ELF-1 (cell line): Measurements from ENCODE around the gene SOX10.
"Not testable (repeated sequence)": the region's sequence is repeated elsewhere in the genome, so short reads cannot be mapped to it uniquely, and the experiment has no call there.

ENCODE experiments used
- DNase-seq: peaks from one replicate; pipeline ENCODE4 v3.0.0-alpha.2; 2016; ENCODE audit warnings: low read depth, low spot score

Gene SOX10

DNA sequence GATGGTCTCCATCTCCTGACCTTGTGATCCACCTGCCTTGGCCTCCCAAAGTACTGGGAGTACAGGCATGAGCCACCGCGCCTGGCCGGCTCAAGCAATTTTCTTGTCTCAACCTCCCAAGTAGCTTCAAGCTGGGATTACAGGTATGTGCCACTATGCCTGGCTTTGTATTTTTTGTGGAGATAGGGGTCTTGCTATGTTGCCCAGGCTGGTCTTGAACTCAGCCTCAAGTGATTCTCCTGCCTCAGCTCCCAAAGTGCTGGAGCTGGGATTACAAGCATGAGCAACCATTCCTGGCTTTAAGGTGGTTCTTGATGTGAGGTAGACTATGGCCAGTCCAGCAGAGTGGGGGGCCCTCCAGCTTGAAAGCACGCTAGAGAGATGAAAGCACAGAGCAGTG, 23.3 kb downstream of the SOX10 start:
- DNase-seq = no peak

DNA sequence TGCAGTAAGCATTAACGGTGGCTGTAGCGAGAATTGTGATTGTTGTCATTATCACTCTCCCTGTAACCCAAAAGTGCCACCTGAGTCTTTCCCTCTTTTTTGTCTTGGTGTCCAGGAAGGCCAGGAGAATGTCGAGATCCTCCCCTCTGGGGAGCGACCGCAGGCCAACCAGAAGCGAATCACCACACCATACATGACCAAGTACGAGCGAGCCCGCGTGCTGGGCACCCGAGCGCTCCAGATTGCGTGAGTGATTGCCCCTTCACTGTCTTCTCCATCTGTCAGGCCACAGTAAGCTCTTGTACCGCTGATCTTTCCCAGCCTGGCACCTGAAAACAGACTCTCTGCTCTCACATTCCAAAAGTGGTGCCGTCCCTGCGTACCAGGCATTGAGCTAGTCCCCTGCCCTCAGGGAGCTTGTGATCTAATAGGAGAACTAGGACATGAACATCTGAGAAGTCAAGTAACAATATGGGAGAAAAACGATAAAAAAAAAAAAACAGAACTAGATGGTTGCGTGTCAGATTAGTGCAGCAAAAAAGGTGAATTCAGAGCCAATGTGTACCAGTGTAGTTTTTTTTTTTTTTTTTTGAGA, 25.0 kb downstream of the SOX10 start:
- no peak for DNase-seq

DNA sequence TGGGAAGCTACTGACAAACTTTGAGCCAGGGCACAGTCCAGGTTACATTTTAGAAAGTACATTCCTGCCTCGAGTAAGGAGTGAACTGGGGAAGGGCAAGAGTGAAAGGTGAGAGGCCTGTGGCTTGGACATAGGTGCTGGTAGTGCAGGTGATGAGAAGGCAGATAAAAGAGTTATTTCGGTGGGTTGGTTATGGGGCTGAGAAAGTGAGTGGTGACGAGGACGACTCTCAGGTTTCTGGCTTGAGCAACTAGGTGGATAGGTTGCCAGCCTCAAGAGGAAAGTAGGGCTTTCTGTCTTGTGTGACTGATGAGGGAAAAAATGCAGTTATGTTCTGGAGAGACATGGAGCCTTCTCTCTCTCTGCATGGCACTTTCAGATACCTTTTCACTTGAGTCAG, 27.1 kb downstream of the SOX10 start:
- DNase-seq = no peak

DNA sequence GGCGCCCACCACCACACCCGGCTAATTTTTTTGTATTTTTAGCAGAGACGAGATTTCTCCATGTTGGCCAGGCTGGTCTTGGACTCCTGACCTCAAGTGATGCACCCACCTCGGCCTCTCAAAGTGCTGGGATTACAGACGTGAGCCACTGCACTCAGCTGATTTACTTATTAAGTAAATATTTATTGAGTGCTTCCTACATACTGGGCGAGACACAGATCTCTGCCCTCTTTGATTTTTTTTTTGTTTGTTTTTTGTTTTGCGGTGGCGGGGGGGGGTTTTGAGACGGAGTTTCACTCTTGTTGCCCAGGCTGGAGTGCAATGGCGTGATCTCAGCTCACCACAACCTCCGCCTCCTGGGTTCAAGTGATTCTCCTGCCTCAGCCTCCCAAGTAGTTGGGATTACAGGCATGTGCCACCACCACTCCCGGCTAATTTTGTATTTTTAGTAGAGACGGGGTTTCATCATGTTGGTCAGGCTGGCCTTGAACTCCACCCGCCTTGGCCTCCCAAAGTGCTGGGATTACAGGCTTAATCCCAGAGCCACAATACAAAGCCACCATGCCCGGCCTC, 28.4 kb downstream of the SOX10 start:
- DNase-seq = not testable (repeated sequence)

DNA sequence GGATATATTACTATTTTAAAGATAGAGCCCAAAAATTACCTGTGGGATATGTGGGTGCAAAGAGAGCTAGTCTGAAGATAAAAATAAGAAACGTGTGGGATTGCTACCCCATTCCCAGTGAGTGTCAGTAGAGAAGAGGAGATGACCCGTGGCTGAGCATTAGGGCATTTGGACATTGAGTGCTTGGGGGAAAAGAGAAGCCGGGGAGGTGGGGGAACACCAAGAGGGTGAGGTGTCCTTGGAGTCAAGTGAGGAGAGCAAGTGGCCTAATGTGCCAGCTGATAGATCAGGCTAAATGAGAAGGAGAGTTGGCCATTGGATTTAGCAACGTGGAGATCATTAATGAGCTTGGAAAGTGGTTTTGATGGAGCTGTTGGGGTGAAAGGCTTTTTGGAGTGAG, 29.7 kb downstream of the SOX10 start:
- DNase-seq = no peak

DNA sequence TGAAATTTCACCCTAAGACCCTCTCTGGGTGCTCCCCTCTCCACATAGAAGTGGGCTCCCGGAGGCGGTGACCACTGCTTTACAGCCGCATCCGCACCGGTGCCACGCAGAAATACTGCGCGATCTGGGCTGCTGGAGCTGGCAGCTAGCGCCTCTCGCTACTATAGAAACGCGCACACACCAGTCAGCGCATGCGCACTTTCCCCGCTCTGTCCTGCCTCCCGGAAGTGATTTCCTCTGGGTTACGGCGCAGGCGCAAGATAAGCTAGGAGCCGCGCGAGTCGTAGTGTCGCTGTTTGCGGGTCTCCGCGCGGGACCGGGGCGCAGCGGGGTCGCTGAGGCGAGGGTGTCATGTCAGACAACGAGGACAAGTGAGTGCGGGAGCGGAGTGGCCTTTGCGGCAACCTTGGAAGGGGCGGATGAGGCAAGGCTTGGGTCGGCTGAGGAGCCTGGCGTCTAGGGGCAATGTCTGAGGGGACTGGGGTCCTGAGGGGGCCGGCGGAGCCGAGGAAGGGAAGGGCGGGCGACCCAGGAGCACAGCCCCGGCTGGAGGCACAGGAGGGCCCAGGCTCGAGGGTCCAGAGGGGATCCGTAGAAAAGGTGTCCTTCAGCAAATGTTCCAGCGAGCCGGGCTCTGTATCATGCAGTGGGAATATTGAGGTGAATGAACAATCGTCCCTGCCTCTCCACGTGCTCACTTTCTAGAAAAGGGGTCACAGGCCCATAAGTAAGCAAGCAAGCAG, 30.7 kb downstream of the SOX10 start, which contains the start of the genes C22orf23 and POLR2F:
Gene C22orf23 (minus strand): TSS at position 165 of the 743 bp plus-strand sequence. CDS start 452 bp downstream, outside the sequence.
Gene POLR2F (plus strand): TSS at position 263 of the 743 bp plus-strand sequence. CDS start 89 bp downstream, at position 352.
- DNase-seq = peak; percentile 94

DNA sequence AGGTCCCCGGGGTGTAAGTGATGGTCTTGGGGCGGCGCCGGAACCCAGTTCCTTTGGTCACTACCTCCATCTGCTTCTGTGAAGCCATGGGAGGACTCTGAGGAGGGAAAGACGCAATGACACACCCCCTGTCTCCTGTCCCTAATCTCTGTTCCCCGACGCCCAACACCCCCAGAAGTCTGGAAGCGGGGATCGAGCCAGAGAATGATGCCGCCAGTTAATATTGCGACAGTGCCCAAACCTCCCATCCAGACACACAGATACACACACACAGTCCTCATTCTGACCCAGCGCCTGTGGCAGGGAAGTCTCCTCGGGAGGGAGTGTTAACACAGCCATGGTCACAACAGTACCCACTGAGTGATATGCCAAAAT, 31.3 kb downstream of the SOX10 start:
- DNase-seq = no peak

DNA sequence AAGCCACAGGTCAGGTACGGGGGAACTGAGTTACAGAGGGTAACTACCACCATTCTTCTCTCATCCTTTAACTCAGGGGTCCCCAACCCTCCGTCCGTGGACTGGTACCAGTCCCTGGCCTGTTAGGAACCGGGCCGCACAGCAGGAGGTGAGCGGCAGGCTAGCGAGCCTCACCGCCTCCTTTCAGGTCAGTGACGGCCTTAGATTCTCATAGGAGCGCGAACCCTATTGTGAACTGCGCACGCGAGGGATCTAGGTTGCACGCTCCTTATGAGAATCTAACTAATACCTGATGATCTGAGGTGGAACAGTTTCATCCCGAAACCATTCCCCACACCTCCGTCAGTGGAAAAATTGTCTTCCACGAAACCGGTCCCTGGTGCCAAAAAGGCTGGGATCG, 31.7 kb downstream of the SOX10 start:
- DNase-seq = not testable (repeated sequence)

DNA sequence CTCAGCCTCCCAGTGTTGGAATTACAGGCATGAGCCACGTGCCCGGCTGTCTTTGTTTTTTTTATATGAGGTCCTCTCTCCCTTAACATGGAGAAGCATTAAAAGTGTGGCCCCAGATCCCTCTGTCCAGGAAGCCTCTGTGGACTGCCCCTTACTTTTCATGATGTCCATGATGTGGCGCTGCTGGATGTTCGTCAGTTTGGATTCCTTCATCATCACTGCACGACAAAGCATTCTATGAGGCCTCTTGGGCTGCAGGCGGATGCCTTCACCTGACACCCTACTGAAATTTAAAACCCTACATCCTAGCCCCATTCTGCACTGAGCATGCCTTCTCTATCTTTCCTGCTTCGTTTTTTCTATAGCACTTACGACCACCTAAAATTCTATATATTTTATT, 33.0 kb downstream of the SOX10 start:
- DNase-seq = peak; percentile 58

DNA sequence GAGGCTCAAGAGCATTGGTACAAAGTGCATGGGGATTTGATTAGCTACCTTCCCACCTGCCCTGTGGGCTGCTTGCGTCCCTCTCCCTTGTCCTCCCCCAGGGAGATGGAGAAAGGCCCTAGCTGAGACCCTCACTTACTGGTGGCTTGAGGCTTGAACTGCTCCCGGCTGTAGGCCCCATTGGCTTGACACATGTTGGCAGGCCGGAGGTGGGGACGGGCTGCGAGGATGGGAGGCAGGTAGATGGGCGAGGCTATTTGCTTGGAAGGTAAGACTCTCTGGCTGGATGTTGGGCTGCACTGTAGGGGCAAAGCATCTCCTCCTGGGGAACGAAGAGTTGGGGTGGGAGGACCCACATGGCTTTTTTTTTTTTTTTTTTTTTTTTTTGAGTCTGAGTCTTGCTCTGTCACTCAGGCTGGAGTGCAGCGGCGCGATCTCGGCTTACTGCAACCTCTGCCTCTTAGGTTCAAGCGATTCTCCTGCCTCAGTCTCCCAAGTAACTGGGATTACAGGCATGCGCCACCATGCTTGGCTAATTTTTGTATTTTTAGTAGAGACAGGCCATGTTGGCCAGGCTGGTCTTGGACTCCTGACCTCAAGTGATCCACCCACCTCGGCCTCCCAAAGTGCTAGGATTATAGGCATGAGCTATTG, 37.1 kb downstream of the SOX10 start:
- not testable (repeated sequence) for DNase-seq

DNA sequence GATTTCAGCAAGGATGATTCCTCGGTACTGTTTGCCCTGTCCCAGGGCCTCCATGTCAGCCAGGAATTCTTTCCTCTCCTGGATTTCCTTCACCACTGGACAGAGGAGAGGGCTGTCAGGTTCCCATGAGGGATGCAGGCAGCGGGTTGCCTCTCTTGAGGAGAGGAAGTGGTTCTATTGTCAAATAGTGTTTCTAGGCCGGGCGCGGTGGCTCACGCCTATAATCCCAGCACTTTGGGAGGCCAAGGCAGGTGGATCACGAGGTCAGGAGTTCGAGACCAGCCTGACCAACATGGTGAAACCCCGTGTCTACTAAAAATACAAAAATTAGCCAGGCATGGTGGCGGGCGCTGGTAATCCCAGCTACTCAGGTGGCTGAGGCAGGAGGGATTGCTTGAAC, 39.9 kb downstream of the SOX10 start:
- DNase-seq = not testable (repeated sequence)

DNA sequence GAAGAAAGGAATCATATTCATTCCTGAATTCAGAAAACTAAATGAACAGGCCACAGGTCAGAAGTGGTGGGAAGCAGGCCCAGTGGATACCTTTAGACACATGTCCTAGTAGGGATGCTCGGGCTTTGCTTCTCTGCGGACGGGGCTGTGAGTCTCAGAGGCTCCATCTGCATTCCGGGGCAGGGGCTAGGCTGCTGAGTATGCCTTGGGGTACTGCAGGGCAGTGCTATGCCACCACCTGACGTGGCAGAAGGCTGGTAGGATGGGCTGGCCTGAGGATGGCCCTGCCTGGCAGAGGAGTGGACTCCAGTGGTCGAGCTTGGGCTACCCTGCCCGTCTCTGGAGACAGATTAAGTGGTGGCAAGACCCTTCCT, 40.5 kb downstream of the SOX10 start:
- no peak for DNase-seq

DNA sequence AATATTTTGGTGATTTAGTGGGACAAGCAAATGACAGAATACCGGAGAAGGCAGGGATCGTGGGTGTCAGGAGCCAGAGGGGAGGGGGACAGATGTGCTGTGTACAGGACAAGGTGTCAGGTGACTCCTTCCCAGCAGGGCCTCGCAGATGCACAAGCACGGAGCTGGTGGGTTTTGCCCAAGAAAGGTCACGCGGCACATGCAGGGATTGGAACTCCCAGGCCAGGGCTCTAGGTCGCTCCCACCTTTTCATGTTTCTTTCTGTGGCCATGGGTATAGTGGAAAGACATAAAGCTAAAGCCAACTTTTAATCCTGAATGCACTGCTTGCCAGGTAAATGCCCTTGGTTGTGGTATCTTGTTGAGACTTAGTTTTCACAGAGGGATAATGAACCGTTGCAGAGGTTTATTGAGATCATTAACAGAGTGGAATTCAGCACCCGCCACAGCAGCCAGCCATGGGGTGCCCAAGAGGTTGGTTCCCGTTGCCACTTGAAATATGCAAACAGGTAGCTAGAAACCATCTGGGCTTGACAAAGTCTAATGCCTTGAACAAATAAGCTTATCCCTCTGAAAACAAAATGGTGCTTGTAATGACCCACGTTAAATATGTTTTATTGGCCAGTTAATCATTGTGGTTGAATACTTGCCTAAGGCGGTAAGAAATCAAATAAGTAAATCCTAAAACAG, 41.1 kb downstream of the SOX10 start:
- no peak for DNase-seq

DNA sequence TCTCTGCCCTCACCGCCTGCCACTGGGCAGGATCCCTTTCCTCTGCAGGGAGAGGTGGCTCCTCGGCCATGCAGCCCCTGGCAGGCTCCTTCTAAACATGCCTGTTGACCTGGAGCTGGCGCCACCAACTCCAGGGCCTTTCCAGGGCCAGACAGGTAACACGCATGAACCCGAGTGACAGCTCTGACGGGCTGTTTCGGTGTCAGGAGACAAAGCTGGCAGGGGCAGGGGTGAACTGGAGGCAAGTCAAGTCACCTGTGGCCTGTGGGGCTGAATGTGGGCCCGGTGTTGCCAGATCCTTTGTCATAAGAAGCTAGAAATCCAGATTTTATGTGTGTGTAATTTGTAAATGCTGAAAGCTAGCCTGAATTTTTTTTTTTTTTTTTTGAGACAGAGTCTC, 42.2 kb downstream of the SOX10 start:
- no peak for DNase-seq

DNA sequence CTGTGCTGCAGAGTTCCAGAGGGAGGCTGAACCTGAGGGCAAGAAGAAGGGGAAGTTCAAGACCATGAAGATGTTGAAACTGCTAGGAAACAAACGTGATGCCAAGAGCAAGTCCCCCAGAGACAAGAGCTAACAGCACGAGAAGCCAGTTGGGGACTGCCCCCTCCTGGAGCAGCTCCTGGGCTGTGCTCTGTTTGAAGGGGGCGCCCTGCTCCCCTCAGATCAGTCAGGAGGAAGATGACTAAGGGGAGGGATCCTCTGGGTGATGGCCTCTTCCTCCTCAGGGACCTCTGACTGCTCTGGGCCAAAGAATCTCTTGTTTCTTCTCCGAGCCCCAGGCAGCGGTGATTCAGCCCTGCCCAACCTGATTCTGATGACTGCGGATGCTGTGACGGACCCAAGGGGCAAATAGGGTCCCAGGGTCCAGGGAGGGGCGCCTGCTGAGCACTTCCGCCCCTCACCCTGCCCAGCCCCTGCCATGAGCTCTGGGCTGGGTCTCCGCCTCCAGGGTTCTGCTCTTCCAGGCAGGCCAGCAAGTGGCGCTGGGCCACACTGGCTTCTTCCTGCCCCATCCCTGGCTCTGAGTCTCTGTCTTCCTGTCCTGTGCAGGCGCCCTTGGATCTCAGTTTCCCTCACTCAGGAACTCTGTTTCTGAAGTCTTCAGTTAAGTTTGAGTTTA, 43.5 kb downstream of the SOX10 start:
- no peak for DNase-seq

DNA sequence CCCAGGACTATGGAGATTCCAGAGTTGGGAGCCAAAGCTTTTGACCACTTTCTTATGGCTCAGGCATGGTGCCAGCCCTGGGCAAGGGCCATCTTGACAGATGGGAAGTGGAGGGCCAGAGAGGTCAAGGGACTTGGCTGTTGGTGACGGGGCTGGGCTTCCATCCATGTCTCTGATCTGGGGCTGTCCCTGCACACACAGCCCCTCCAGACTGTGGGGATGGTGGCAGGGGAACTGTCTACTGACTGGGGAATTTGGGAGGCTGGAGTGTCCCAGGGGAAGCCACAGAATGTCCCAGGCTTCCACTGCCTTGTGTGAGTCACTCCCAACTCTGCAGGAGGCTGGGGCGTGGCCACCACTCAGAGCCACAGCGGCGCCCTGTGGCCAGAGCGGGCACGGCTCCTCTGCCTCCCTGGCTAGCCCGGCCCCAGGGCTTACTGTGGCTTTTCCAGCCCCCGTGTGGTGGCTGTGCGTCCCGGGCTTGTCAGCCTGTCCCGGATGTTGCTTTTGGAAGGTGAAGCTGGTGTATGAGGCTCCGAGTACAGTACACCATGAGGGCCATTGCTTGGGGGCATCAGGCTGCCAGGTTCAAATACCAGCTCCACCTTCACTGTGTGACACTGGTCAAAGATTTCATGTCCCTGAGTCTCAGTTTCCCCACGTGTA, 50.5 kb downstream of the SOX10 start:
- peak; percentile 98 for DNase-seq

DNA sequence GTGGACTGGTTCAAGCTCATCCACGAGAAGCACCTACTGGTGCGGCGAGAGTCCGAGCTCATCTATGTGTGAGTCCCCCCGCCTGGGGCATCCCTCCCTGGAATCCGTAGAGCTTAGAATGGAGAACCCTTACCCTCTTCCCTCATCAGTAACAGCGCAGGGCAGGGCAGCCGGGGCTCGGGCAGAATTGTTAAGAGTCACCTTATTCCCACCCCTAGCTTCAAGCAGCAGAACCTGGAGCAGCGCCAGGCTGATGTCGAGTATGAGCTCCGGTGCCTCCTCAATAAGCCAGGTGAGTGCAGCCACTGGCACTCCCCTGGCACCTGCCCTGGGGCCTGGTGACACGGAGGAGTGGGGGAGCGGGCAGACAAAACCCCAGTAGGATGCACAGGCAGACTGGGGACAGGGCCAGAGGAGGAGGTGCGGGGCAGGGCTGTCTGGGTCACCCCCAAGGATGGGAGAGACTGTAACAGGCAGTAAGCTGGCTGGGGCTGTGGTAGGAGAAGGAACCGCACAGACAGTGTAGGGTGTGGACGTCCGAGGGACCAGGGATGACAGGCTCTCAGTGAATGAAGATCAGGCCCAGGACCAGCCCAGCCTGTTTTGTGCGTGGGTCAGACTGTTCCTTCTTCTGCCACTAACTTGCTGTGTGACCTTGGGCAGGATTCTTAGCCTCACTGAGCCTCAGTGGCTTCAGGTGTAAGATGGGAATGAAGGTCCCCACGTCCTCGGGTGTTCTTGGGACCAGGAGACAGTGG, 51.4 kb downstream of the SOX10 start:
- peak; percentile 23 for DNase-seq

DNA sequence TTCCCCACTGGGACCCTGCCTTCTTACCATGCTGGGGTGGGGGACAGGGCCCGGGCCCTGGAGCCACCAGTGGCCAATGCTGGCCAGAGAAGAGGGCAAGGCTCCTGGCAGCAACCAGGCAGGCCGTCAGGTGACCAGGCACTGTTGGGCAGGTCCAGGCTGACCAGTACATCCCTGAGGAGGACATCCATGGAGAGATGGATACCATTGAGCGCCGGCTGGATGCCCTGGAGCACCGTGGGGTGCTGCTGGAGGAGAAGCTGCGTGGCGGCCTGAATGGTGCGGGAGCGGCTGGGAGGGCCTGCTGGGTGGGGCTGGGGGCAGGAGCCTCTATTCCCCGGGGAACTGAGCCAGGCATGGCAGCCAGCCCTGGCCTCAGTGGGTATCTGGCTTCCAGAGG, 52.0 kb downstream of the SOX10 start:
- DNase-seq = no peak

DNA sequence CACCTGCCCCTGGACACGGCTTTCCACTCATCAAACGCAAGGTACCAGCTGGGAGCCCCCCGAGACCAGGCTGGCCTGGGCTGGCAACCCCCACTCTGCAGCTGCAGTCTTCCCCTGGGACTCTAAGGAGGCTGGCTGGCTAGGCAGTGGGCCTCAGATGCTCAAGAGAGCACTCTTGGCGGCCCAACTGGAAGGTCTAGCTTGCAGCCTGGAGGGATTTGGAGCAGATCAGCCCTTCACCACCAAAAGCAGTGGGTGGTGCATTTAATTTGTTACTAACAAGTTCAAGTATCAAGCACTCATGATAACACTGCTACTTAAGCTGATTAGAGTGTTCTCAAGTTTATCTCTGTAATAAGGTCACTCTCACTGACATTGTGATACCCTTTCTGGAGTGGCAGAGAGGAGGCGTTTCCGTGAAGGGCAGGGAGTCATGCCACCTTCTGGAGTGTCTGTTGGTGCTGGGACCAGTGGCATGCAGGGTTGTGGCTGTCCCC, 52.4 kb downstream of the SOX10 start:
- no peak for DNase-seq

DNA sequence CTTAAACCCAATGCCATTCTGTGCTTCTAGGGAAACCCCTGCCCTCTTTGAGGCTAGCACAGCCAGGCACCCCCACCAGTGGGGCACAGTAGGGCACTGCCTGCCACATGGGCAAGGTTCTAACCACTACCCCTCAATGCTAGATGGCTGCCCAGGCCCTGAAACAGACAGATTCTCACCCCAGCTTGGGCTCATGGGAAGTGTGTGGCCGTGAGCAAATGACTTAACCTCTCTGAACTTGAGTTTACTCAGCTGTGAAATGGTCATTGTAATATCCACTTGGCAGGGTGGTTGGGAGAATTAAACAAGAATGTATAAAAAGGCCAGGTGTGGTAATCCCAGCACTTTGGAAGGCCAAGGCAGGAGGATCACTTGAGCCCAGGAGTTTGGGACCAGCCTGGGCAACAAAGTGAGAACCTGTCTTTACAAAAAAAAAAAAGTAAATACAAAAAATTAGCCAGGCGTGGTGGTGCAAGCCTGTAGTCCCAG, 53.4 kb downstream of the SOX10 start:
- DNase-seq = no peak
